SK-N-SH (cell line): Measurements from ENCODE around the gene RASA3.

Source experiments
- EP300 ChIP-seq, 2 experiments: IDR thresholded peaks; 2 replicates each; pipeline versions ENCODE4 v1.4.0 to v1.6.1; 2012; ENCODE audit warnings: borderline replicate concordance in 1 of 2, low read depth in 1 of 2, low read length in 1 of 2
- EZH2phosphoT487 ChIP-seq: fragments of 200-600 bp; sonication (generic); IDR thresholded peaks from 2 replicates; pipeline ENCODE4 v1.6.1; 2017; ENCODE audit warnings: low read depth, mixed run types, mild to moderate bottlenecking, antibody characterized with exemption, moderate library complexity, borderline replicate concordance
- GABPA ChIP-seq: IDR thresholded peaks from 2 replicates; pipeline ENCODE4 v1.4.0; 2012; ENCODE audit warnings: low read depth, mild to moderate bottlenecking
- JUND ChIP-seq: IDR thresholded peaks from 2 replicates; pipeline ENCODE4 v1.4.0; 2012
- MXI1 ChIP-seq: IDR thresholded peaks from 2 replicates; pipeline ENCODE4 v1.6.1; 2012; ENCODE audit warnings: mild to moderate bottlenecking, low read depth, low read length, improper control_type of control experiment
- POLR2AphosphoS5 ChIP-seq: IDR thresholded peaks from 2 replicates; pipeline ENCODE4 v1.6.1; 2012; ENCODE audit warnings: low read depth, low read length
- RAD21 ChIP-seq: IDR thresholded peaks from 2 replicates; pipeline ENCODE4 v1.6.1; 2012; ENCODE audit warnings: mild to moderate bottlenecking, low read length
- RCOR1 ChIP-seq: fragments of 150-350 bp; IDR thresholded peaks from 2 replicates; pipeline ENCODE4 v1.6.1; 2017; ENCODE audit warnings: antibody characterized with exemption, low read length
- REST ChIP-seq: IDR thresholded peaks from 2 replicates; pipeline ENCODE4 v1.6.1; 2012; ENCODE audit warnings: mild to moderate bottlenecking, low read depth, low read length, moderate library complexity
- SIN3A ChIP-seq: IDR thresholded peaks from 2 replicates; pipeline ENCODE4 v1.6.1; 2012; ENCODE audit warnings: low read depth, mild to moderate bottlenecking, low read length, moderate library complexity, borderline replicate concordance
- YY1 ChIP-seq: IDR thresholded peaks from 2 replicates; pipeline ENCODE4 v1.4.0; 2012; ENCODE audit warnings: low read depth, mild to moderate bottlenecking
- TF ChIP-seq, protein P1 (sequence below): fragments of 200-600 bp; sonication (generic); IDR thresholded peaks from 2 replicates; pipeline ENCODE4 v1.6.1; 2017; ENCODE audit warnings: antibody characterized with exemption, mild to moderate bottlenecking, moderate library complexity

- TF ChIP-seq RCOR1: no peak
- TF ChIP-seq, protein P1, sequence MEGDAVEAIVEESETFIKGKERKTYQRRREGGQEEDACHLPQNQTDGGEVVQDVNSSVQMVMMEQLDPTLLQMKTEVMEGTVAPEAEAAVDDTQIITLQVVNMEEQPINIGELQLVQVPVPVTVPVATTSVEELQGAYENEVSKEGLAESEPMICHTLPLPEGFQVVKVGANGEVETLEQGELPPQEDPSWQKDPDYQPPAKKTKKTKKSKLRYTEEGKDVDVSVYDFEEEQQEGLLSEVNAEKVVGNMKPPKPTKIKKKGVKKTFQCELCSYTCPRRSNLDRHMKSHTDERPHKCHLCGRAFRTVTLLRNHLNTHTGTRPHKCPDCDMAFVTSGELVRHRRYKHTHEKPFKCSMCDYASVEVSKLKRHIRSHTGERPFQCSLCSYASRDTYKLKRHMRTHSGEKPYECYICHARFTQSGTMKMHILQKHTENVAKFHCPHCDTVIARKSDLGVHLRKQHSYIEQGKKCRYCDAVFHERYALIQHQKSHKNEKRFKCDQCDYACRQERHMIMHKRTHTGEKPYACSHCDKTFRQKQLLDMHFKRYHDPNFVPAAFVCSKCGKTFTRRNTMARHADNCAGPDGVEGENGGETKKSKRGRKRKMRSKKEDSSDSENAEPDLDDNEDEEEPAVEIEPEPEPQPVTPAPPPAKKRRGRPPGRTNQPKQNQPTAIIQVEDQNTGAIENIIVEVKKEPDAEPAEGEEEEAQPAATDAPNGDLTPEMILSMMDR: no peak
- TF ChIP-seq EZH2phosphoT487: no peak
- TF ChIP-seq YY1: no peak
- TF ChIP-seq POLR2AphosphoS5: no peak
- no peak for TF ChIP-seq REST
- TF ChIP-seq MXI1: no peak
- TF ChIP-seq EP300 (IDR thresholded peaks at IDR 0.05; ENCODE audit: borderline replicate concordance in 1 of 2, low read depth in 1 of 2, low read length in 1 of 2): no peak
- TF ChIP-seq GABPA: no peak
- TF ChIP-seq JUND: no peak
- TF ChIP-seq RAD21: no peak
- TF ChIP-seq SIN3A: no peak
Measured at GRCh38 chr13:113970810-113971470, 161.5 kb downstream of the RASA3 start.
